RWPE1 (cell line): ENCODE data around the gene NOP53.
A peak's percentile ranks its signal among the peaks of the same experiment; 100 is the strongest.

Source experiments
- CTCF ChIA-PET: fragments of 350-600 bp; sonication (Branson Sonifier 250); formaldehyde crosslinking; extraction: SDS; loops from one replicate; lab custom pipeline; 2021; lab: Yijun Ruan, JAX
- POLR2A ChIA-PET: fragments of 400-600 bp; formaldehyde crosslinking; extraction: SDS; loops from one replicate; lab custom pipeline; 2020; ENCODE audit warnings: antibody characterized with exemption; ENCODE audit not compliant: low non-redundant PET; lab: Yijun Ruan, JAX
- DNase-seq: peaks from one replicate; pipeline ENCODE4 v3.0.0; 2012; ENCODE audit warnings: low spot score
- H3K27ac ChIP-seq: fragments of 450-650 bp; 2 replicates; pipeline ENCODE4 v1.5.1; 2017
- TF ChIP-seq, protein P1 (sequence below): fragments of 450-650 bp; conservative IDR thresholded peaks from 2 replicates; pipeline ENCODE4 v1.5.1; 2017; ENCODE audit warnings: low read depth, mild to moderate bottlenecking

The NOP53 gene

GRCh38 chr19:47754206-47755064 is 9.1 kb downstream of the NOP53 start:
- TF ChIP-seq, protein P1, sequence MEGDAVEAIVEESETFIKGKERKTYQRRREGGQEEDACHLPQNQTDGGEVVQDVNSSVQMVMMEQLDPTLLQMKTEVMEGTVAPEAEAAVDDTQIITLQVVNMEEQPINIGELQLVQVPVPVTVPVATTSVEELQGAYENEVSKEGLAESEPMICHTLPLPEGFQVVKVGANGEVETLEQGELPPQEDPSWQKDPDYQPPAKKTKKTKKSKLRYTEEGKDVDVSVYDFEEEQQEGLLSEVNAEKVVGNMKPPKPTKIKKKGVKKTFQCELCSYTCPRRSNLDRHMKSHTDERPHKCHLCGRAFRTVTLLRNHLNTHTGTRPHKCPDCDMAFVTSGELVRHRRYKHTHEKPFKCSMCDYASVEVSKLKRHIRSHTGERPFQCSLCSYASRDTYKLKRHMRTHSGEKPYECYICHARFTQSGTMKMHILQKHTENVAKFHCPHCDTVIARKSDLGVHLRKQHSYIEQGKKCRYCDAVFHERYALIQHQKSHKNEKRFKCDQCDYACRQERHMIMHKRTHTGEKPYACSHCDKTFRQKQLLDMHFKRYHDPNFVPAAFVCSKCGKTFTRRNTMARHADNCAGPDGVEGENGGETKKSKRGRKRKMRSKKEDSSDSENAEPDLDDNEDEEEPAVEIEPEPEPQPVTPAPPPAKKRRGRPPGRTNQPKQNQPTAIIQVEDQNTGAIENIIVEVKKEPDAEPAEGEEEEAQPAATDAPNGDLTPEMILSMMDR: no peak
- ChIA-PET POLR2A (interaction anchor here (0.7 kb wide), 1 partner anchor 41 kb away, joined by 6 read pairs; no protein-coding TSS in a partner anchor), CTCF (interaction anchor here (0.6 to 1.0 kb wide), 2 partner anchors 8 to 42 kb away, joined by 3 read pairs; no protein-coding TSS in a partner anchor)
- no peak for DNase-seq
- H3K27ac ChIP-seq: no peak overlapping the region

- POLR2A ChIA-PET: interaction anchor here (0.7 kb wide), 1 partner anchor 42 kb away, joined by 6 read pairs; no protein-coding TSS in a partner anchor
- no peak for DNase-seq
- TF ChIP-seq, protein P1: no peak
- CTCF ChIA-PET: interaction anchor here (0.6 to 1.0 kb wide), 3 partner anchors 9 to 42 kb away, joined by 3 read pairs; no protein-coding TSS in a partner anchor
- H3K27ac ChIP-seq: no peak overlapping the region
Measured at GRCh38 chr19:47755065-47755761, 9.9 kb downstream of the NOP53 start.

DNA sequence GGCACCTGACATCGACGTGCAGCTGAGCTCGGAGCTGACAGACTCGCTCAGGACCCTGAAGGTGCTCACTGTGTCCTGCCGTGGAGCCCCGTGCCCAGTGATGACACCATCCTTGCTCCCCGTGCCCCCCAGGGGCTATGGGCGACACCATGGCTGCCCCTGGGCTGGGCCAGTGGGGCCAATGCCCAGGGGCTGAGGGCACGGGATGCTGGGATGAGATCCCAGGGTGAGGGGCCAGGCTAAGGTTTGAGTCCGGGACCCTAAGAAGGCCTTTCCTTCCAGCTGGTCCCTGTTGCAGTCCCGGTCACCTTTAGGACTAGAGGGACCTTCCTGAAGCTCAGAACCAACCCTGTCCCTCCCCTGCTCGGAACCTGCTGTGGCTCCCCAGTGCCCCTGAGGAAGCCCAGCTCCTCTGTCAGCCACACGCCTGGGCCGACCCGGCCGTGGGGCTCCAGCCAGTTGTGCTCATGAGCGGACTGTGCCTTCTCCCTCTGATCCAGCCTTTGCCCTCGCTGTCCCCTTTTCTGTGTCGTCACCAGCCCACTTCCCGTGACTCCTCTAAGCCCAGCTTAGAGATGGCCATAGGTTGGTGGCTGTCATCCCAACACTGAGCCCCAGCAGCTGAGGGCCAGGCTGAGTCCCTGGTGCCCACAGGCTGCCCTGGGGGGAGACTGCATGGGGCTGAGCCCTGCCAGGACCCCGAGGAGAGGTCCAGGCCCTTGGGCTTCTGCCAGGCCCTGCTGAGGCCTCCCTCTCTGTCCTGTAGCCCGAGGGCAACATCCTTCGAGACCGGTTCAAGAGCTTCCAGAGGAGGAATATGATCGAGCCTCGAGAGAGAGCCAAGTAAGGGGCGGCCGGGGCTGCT is 10.6 kb downstream of the NOP53 start:
- POLR2A ChIA-PET: interaction anchor here (0.5 to 0.6 kb wide), 2 partner anchors 8 to 46 kb away, joined by 3 to 6 read pairs; no protein-coding TSS in a partner anchor
- no peak overlapping the region for H3K27ac ChIP-seq
- TF ChIP-seq, protein P1: no peak
- DNase-seq: no peak
- CTCF ChIA-PET: interaction anchor here (0.7 to 1.0 kb wide), 2 partner anchors 8 to 43 kb away, joined by 3 read pairs; partner anchors contain the start of gene EHD2

GRCh38 chr19:47756627-47756929 is 11.2 kb downstream of the NOP53 start:
- POLR2A ChIA-PET: no interaction called here

DNA sequence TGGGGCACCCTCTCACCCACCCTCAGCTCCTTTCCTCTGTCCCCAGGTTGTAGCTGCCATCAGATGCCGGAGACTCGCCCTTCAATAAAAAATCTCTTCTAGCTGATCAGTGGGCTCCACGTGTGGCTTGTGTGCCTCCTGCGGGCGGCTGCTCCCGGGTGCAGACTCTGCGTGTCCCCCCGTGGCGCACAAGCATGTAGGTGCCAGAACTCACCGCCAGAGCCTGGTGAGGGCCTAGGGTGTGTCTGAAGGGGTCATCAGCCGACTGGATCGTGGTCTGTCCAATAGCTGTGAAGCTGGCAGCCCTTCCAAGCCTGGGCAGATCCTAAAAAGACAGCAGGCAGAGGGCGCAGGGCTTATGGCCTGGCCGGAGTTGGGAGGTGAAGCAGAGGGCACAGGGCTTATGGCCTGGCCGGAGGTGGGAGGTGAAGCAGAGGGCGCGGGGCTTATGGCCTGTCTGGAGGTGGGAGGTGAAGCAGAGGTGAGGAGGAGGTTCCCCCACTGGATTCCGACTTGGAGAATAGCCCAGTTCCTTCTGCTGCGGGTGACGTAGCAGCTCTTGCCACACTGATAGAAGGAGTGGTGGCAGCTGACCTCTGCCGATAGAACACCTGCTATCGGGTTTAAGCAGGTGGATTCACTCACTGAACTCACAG is 11.7 kb downstream of the NOP53 start:
- TF ChIP-seq, protein P1: no peak
- DNase-seq: no peak
- H3K27ac ChIP-seq: 0 out of 2 replicates have a peak overlapping the region, but pooled peaks have one; percentile 6
- ChIA-PET CTCF (interaction anchor here (1.0 kb wide), 1 partner anchor 44 kb away, joined by 3 read pairs; the partner anchor contains the start of gene EHD2), POLR2A (no interaction called here)

More at GRCh38 chr19:47756627-47756929, 11.2 kb downstream of the NOP53 start:
- CTCF ChIA-PET: interaction anchor here (1.0 kb wide), 1 partner anchor 44 kb away, joined by 3 read pairs; the partner anchor contains the start of gene EHD2
- H3K27ac ChIP-seq: 0 out of 2 replicates have a peak overlapping the region, but pooled peaks have one; percentile 6
- TF ChIP-seq, protein P1: no peak
- DNase-seq: no peak
